ENCODE results near the gene TRIM40. TPM values are rescaled to one million over a fixed set of nuclear protein-coding genes. Genes with fewer than 3 reads are reported as not detected.

The TRIM40 gene
- total and polyA plus RNA-seq, 5 donors from 2014 or later: 0.39 TPM; not detected in 4

GRCh38 chr6:30100154-30100553 is 35.8 kb upstream of the TRIM40 start:
- DNase-seq: no peak
- H3K4me3 ChIP-seq (ENCODE audit: low read depth, low read length): no peak overlapping the region
- peak overlapping the region in 1 of 3 donors; percentile 8 for H3K27ac Mint-ChIP-seq
- ATAC-seq (ENCODE audit: low read depth in 2 of 2): no peak
- H3K36me3 Mint-ChIP-seq: no peaks in the 10 kb centered on the region
- peaks cover 14 to 57% (median 32%) of the 10 kb centered on the region in 4 donors for H3K4me1 Mint-ChIP-seq
- peaks cover 85% of the 10 kb centered on the region for H3K27me3 Mint-ChIP-seq
- peaks cover 37% of the 10 kb centered on the region for H3K4me1 ChIP-seq (ENCODE audit: control insufficient read depth, insufficient read depth, low read length, poor library complexity, severe bottlenecking)
- H3K27me3 ChIP-seq (ENCODE audit: control insufficient read depth, insufficient read depth, low read length): peaks cover 55% of the 10 kb centered on the region
- H3K27ac ChIP-seq (ENCODE audit: insufficient read depth, low read length, poor library complexity, severe bottlenecking): no peak overlapping the region
- H3K36me3 ChIP-seq (ENCODE audit: control insufficient read depth, insufficient read depth, low read length): no peaks in the 10 kb centered on the region
- no peaks in the 10 kb centered on the region for H3K9me3 ChIP-seq (ENCODE audit: control insufficient read depth in 2 of 2, low read length in 2 of 2)
- peaks cover 0 to 3% (median 0%) of the 10 kb centered on the region in 7 donors for H3K9me3 Mint-ChIP-seq
- H3K4me3 Mint-ChIP-seq: peak overlapping the region; percentile 3 to 57 (median 30)

GRCh38 chr6:30100585-30101443 is 35.1 kb upstream of the TRIM40 start:
- ATAC-seq (ENCODE audit: low read depth in 2 of 2): no peak
- no peaks in the 10 kb centered on the region for H3K36me3 Mint-ChIP-seq
- H3K4me1 ChIP-seq (ENCODE audit: control insufficient read depth, insufficient read depth, low read length, poor library complexity, severe bottlenecking): peaks cover 37% of the 10 kb centered on the region
- H3K27me3 ChIP-seq (ENCODE audit: control insufficient read depth, insufficient read depth, low read length): peaks cover 52% of the 10 kb centered on the region
- no peaks in the 10 kb centered on the region for H3K9me3 ChIP-seq (ENCODE audit: control insufficient read depth in 2 of 2, low read length in 2 of 2)
- H3K36me3 ChIP-seq (ENCODE audit: control insufficient read depth, insufficient read depth, low read length): no peaks in the 10 kb centered on the region
- H3K27ac ChIP-seq (ENCODE audit: insufficient read depth, low read length, poor library complexity, severe bottlenecking): no peak overlapping the region
- H3K9me3 Mint-ChIP-seq: peaks cover 0 to 3% (median 0%) of the 10 kb centered on the region in 7 donors
- peak in 2 of 3 donors; percentile 10 to 13 for DNase-seq
- peaks cover 81% of the 10 kb centered on the region for H3K27me3 Mint-ChIP-seq
- peak overlapping the region; percentile 73 for H3K4me3 ChIP-seq (ENCODE audit: low read depth, low read length)
- peaks cover 14 to 57% (median 32%) of the 10 kb centered on the region in 4 donors for H3K4me1 Mint-ChIP-seq
- peak overlapping the region in 2 of 3 donors; percentile 8 to 59 for H3K27ac Mint-ChIP-seq
- peak overlapping the region; percentile 66 to 92 (median 90) for H3K4me3 Mint-ChIP-seq

- no peaks in the 10 kb centered on the region for H3K36me3 Mint-ChIP-seq
- ATAC-seq (ENCODE audit: low read depth in 2 of 2): peak; percentile 26 to 38
- H3K9me3 Mint-ChIP-seq: peaks cover 0 to 3% (median 0%) of the 10 kb centered on the region in 7 donors
- peak overlapping the region; percentile 4 to 64 (median 59) for H3K27ac Mint-ChIP-seq
- H3K4me3 Mint-ChIP-seq: peak overlapping the region; percentile 71 to 92 (median 90)
- Histone ChIP-seq H3K27ac (ENCODE audit: insufficient read depth, low read length, poor library complexity, severe bottlenecking) (no peak overlapping the region), H3K4me1 (ENCODE audit: control insufficient read depth, insufficient read depth, low read length, poor library complexity, severe bottlenecking) (peaks cover 37% of the 10 kb centered on the region), H3K27me3 (ENCODE audit: control insufficient read depth, insufficient read depth, low read length) (peaks cover 49% of the 10 kb centered on the region), H3K4me3 (ENCODE audit: low read depth, low read length) (peak overlapping the region; percentile 73), H3K36me3 (ENCODE audit: control insufficient read depth, insufficient read depth, low read length) (no peaks in the 10 kb centered on the region), H3K9me3 (ENCODE audit: control insufficient read depth in 2 of 2, low read length in 2 of 2) (no peaks in the 10 kb centered on the region)
- peaks cover 14 to 57% (median 32%) of the 10 kb centered on the region in 4 donors for H3K4me1 Mint-ChIP-seq
- peaks cover 83% of the 10 kb centered on the region for H3K27me3 Mint-ChIP-seq
- DNase-seq: peak; percentile 27 to 69 (median 55)
Measured at GRCh38 chr6:30101444-30102413, 34.2 kb upstream of the TRIM40 start.

- Histone ChIP-seq H3K4me3 (ENCODE audit: low read depth, low read length) (peak overlapping the region; percentile 67), H3K9me3 (ENCODE audit: control insufficient read depth in 2 of 2, low read length in 2 of 2) (no peaks in the 10 kb centered on the region), H3K27me3 (ENCODE audit: control insufficient read depth, insufficient read depth, low read length) (peaks cover 42% of the 10 kb centered on the region), H3K27ac (ENCODE audit: insufficient read depth, low read length, poor library complexity, severe bottlenecking) (peak overlapping the region; percentile 53), H3K36me3 (ENCODE audit: control insufficient read depth, insufficient read depth, low read length) (no peaks in the 10 kb centered on the region), H3K4me1 (ENCODE audit: control insufficient read depth, insufficient read depth, low read length, poor library complexity, severe bottlenecking) (peaks cover 37% of the 10 kb centered on the region)
- DNase-seq: no peak
- Mint-ChIP-seq H3K27ac (peak overlapping the region; percentile 18 to 90 (median 78)), H3K4me1 (peaks cover 14 to 53% (median 32%) of the 10 kb centered on the region in 4 donors), H3K4me3 (peak overlapping the region; percentile 71 to 94 (median 90)), H3K9me3 (peaks cover 0 to 1% (median 0%) of the 10 kb centered on the region in 7 donors), H3K27me3 (peaks cover 84% of the 10 kb centered on the region), H3K36me3 (no peaks in the 10 kb centered on the region)
- peak; percentile 19 to 28 for ATAC-seq (ENCODE audit: low read depth in 2 of 2)
Measured at GRCh38 chr6:30102414-30102969, 33.4 kb upstream of the TRIM40 start.

- no peaks in the 10 kb centered on the region for H3K36me3 ChIP-seq (ENCODE audit: control insufficient read depth, insufficient read depth, low read length)
- Mint-ChIP-seq H3K27ac (peak overlapping the region; percentile 18 to 90 (median 62)), H3K36me3 (no peaks in the 10 kb centered on the region), H3K4me1 (peaks cover 14 to 46% (median 29%) of the 10 kb centered on the region in 4 donors), H3K4me3 (peak overlapping the region; percentile 71 to 94 (median 90)), H3K27me3 (peaks cover 84% of the 10 kb centered on the region), H3K9me3 (peaks cover 0 to 1% (median 0%) of the 10 kb centered on the region in 7 donors)
- peak overlapping the region; percentile 67 for H3K4me3 ChIP-seq (ENCODE audit: low read depth, low read length)
- H3K27me3 ChIP-seq (ENCODE audit: control insufficient read depth, insufficient read depth, low read length): peaks cover 38% of the 10 kb centered on the region
- no peaks in the 10 kb centered on the region for H3K9me3 ChIP-seq (ENCODE audit: control insufficient read depth in 2 of 2, low read length in 2 of 2)
- peaks cover 37% of the 10 kb centered on the region for H3K4me1 ChIP-seq (ENCODE audit: control insufficient read depth, insufficient read depth, low read length, poor library complexity, severe bottlenecking)
- ATAC-seq (ENCODE audit: low read depth in 2 of 2) (peak; percentile 84 to 86), DNase-seq (peak; percentile 70 to 91 (median 84))
- H3K27ac ChIP-seq (ENCODE audit: insufficient read depth, low read length, poor library complexity, severe bottlenecking): peak overlapping the region; percentile 53
Measured at GRCh38 chr6:30102970-30103871, 32.7 kb upstream of the TRIM40 start.

- H3K36me3 Mint-ChIP-seq: no peaks in the 10 kb centered on the region
- H3K9me3 Mint-ChIP-seq: peaks cover 0 to 1% (median 0%) of the 10 kb centered on the region in 7 donors
- ATAC-seq (ENCODE audit: low read depth in 2 of 2): no peak
- peak overlapping the region in 1 of 3 donors; percentile 62 for H3K27ac Mint-ChIP-seq
- peak overlapping the region; percentile 71 to 94 (median 90) for H3K4me3 Mint-ChIP-seq
- Histone ChIP-seq H3K27me3 (ENCODE audit: control insufficient read depth, insufficient read depth, low read length) (peaks cover 35% of the 10 kb centered on the region), H3K4me1 (ENCODE audit: control insufficient read depth, insufficient read depth, low read length, poor library complexity, severe bottlenecking) (peaks cover 37% of the 10 kb centered on the region), H3K4me3 (ENCODE audit: low read depth, low read length) (peak overlapping the region; percentile 67), H3K27ac (ENCODE audit: insufficient read depth, low read length, poor library complexity, severe bottlenecking) (no peak overlapping the region), H3K9me3 (ENCODE audit: control insufficient read depth in 2 of 2, low read length in 2 of 2) (no peaks in the 10 kb centered on the region), H3K36me3 (ENCODE audit: control insufficient read depth, insufficient read depth, low read length) (no peaks in the 10 kb centered on the region)
- DNase-seq: no peak
- peaks cover 14 to 41% (median 29%) of the 10 kb centered on the region in 4 donors for H3K4me1 Mint-ChIP-seq
- H3K27me3 Mint-ChIP-seq: peaks cover 84% of the 10 kb centered on the region
Measured at GRCh38 chr6:30103872-30104179, 32.1 kb upstream of the TRIM40 start.
